Measurements from ENCODE around the gene PADI6. TPM values are rescaled to one million over a fixed set of nuclear protein-coding genes. Genes with fewer than 3 reads are reported as not detected.

Gene PADI6
- total and polyA plus RNA-seq, 2 of the 8 experiments (the other 6 are each of a cell fraction or from before 2014, with no cell fraction given): not detected

GRCh38 chr1:17439250-17440073 lies 67.5 kb downstream of the PADI6 start, which contains the start of gene RCC2 (continued):
- no peak for TF ChIP-seq SIRT6 (IDR thresholded peaks at IDR 0.05; ENCODE audit: low read length)
- peak; percentile 48; the same call in 1 of the 2 replicates for TF ChIP-seq E2F6 (IDR thresholded peaks at IDR 0.05)
- no peak for TF ChIP-seq BRCA1 (IDR thresholded peaks at IDR 0.05; ENCODE audit: low read depth, low read length)
- no peak for TF ChIP-seq RNF2 (IDR thresholded peaks at IDR 0.05; ENCODE audit: borderline replicate concordance, low read depth, low read length, missing control alignments, poor library complexity, severe bottlenecking)
- no peak for TF ChIP-seq ATF3 (IDR thresholded peaks at IDR 0.05; ENCODE audit: insufficient read depth, low read depth, low read length)
- peak; percentile 75 for TF ChIP-seq CHD1 (IDR thresholded peaks at IDR 0.05; ENCODE audit: low read depth, low read length)
- 0 out of 4 replicates have a peak, but pooled peaks of 1 of the 2 experiments have one; percentile 47 for TF ChIP-seq HDAC2 (IDR thresholded peaks at IDR 0.05; ENCODE audit: borderline replicate concordance in 1 of 2, low read depth in 2 of 2, low read length in 2 of 2)
- TF ChIP-seq ASH2L (IDR thresholded peaks at IDR 0.05; ENCODE audit: low read length): peak; percentile 29
- TF ChIP-seq MAX (IDR thresholded peaks at IDR 0.05): peak; percentile 76
- TF ChIP-seq FOSL1 (IDR thresholded peaks at IDR 0.05; ENCODE audit: insufficient read depth, low read depth, low read length): no peak
- no peak for TF ChIP-seq KDM5A (IDR thresholded peaks at IDR 0.05; ENCODE audit: low read length)
- peak in 1 of 2 experiments; percentile 82; a peak in 1 of 4 replicates for TF ChIP-seq SIN3A (conservative IDR thresholded peaks at IDR 0.05 in 1 of 2, IDR thresholded peaks at IDR 0.05 in 1 of 2; ENCODE audit: low read depth in 1 of 2, low read length in 2 of 2)
- no peak for TF ChIP-seq KDM1A (IDR thresholded peaks at IDR 0.05; ENCODE audit: borderline replicate concordance, low read length)
- no peak for TF ChIP-seq NRF1 (IDR thresholded peaks at IDR 0.05; ENCODE audit: low read depth, low read length)
- TF ChIP-seq CREB1 (IDR thresholded peaks at IDR 0.05): no peak
- TF ChIP-seq NANOG (IDR thresholded peaks at IDR 0.05; ENCODE audit: insufficient read depth, low read depth, low read length, poor library complexity, severe bottlenecking): no peak
- no peak for TF ChIP-seq JUN (IDR thresholded peaks at IDR 0.05; ENCODE audit: low read depth, low read length)
- no peak for TF ChIP-seq EP300 (IDR thresholded peaks at IDR 0.05; ENCODE audit: borderline replicate concordance in 1 of 2, low read depth in 2 of 2, low read length in 2 of 2)
- TF ChIP-seq HDAC6 (IDR thresholded peaks at IDR 0.05; ENCODE audit: low read depth, low read length): no peak
- TF ChIP-seq SP1 (IDR thresholded peaks at IDR 0.05; ENCODE audit: low read depth, low read length): no peak
- TF ChIP-seq BACH1 (IDR thresholded peaks at IDR 0.05; ENCODE audit: low read length): no peak
- TF ChIP-seq POU5F1 (IDR thresholded peaks at IDR 0.05; ENCODE audit: low read depth, low read length): no peak
